ENCODE results near the gene FOXM1. TPM values are rescaled to one million over a fixed set of nuclear protein-coding genes. Genes with fewer than 3 reads are reported as not detected.

FOXM1 gene
- total RNA-seq, 1 experiment from 2014 or later, result 118 TPM

DNA sequence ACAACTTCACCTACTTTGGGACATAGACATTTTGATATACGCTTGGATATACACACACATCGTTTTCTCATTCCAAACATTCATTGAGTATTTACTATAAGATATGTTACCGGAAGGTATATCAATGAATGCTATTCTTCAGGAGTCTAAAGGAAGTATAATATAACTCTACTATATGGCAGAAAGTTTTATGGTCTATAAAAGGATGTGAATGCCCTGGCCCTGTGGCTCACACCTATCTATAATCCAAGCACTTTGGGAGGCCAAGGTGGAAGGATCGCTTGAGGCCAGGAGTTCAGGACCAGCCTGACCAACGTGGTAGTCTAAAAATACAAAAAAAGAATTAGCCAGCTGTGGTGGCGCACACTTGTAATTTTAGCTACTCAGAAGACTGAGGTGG, 47.7 kb downstream of the FOXM1 start:
- CTCF ChIA-PET, result no interaction called here
- Mint-ChIP-seq H3K9me3 (no peaks in the 10 kb centered on the region), H3K4me1 (peaks cover 17% of the 10 kb centered on the region), H3K27ac (no peak overlapping the region), H3K27me3 (ENCODE audit: low read depth) (no peaks in the 10 kb centered on the region; the same call in 1 of the 2 replicates), H3K4me3 (no peak overlapping the region), H3K36me3 (peaks cover 43% of the 10 kb centered on the region)
- POLR2A ChIA-PET, result no interaction called here
- ATAC-seq, result no peak
- no peak for DNase-seq (ENCODE audit: low spot score)
- TF ChIP-seq PRRX2 (CRISPR knock-in tag; IDR thresholded peaks at IDR 0.05), result no peak
- TF ChIP-seq NR3C1 (CRISPR knock-in tag; conservative IDR thresholded peaks at IDR 0.05; ENCODE audit: low read depth), result no peak
- TF ChIP-seq, protein P1, sequence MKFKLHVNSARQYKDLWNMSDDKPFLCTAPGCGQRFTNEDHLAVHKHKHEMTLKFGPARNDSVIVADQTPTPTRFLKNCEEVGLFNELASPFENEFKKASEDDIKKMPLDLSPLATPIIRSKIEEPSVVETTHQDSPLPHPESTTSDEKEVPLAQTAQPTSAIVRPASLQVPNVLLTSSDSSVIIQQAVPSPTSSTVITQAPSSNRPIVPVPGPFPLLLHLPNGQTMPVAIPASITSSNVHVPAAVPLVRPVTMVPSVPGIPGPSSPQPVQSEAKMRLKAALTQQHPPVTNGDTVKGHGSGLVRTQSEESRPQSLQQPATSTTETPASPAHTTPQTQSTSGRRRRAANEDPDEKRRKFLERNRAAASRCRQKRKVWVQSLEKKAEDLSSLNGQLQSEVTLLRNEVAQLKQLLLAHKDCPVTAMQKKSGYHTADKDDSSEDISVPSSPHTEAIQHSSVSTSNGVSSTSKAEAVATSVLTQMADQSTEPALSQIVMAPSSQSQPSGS (CRISPR knock-in tag; IDR thresholded peaks at IDR 0.05; ENCODE audit: borderline replicate concordance, low read depth), result no peak
- no peak for TF ChIP-seq GABPB1 (CRISPR knock-in tag; IDR thresholded peaks at IDR 0.05)
- no peak for TF ChIP-seq FOXP1 (CRISPR knock-in tag; IDR thresholded peaks at IDR 0.05; ENCODE audit: borderline replicate concordance)
- TF ChIP-seq CTCF (IDR thresholded peaks at IDR 0.05), result no peak
- no peak for TF ChIP-seq ZNF263 (CRISPR knock-in tag; IDR thresholded peaks at IDR 0.05; ENCODE audit: low read depth)
- TF ChIP-seq TCF7 (CRISPR knock-in tag; IDR thresholded peaks at IDR 0.05; ENCODE audit: low read depth), result no peak
- TF ChIP-seq, protein P2, sequence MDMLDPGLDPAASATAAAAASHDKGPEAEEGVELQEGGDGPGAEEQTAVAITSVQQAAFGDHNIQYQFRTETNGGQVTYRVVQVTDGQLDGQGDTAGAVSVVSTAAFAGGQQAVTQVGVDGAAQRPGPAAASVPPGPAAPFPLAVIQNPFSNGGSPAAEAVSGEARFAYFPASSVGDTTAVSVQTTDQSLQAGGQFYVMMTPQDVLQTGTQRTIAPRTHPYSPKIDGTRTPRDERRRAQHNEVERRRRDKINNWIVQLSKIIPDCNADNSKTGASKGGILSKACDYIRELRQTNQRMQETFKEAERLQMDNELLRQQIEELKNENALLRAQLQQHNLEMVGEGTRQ (CRISPR knock-in tag; IDR thresholded peaks at IDR 0.05), result no peak
- no peak for TF ChIP-seq TEAD4 (CRISPR knock-in tag; IDR thresholded peaks at IDR 0.05)
- TF ChIP-seq, protein P3, sequence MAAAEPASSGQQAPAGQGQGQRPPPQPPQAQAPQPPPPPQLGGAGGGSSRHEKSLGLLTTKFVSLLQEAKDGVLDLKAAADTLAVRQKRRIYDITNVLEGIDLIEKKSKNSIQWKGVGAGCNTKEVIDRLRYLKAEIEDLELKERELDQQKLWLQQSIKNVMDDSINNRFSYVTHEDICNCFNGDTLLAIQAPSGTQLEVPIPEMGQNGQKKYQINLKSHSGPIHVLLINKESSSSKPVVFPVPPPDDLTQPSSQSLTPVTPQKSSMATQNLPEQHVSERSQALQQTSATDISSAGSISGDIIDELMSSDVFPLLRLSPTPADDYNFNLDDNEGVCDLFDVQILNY (CRISPR knock-in tag; IDR thresholded peaks at IDR 0.05), result no peak

DNA sequence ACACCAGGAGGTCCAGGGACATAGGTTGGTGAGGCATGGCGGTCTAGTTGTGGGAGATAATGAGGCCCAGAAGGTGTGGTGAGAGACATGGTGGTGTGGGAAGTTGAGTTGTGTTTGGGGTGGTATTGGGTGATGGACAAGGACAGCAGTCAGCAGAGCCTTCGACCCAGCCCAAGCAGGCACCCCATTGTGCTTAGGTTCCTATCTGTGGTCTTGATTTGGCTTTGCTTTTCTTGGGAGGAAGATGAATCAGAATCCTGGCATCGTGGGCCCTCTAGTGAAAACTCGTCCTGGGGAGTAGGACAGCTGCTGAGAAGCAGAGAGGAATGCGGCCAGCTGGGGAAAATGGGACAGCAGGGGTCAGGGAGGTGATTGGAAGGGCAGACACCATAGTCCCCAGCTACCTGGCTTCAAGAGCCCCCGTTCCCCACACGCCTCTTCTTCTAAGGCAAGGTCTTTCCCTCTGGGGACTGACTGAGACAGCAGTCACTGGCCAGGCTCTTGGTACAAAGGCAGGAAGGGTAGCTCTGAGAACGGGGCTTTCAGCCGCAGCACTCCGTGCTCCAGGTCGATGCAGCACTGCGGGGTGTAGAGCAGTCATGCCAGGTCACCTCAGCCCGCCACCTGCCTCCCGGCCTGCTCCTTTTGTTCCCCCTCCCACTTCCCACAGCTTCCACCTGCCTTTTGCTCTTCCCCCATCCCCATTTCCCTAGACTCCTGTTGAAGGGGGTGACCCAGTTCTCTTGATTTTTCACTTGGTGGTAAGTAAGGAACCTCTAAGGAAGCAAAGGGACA, 50.1 kb downstream of the FOXM1 start:
- Mint-ChIP-seq H3K27ac (no peak overlapping the region; the same call in 1 of the 2 replicates), H3K4me1 (peaks cover 18% of the 10 kb centered on the region), H3K36me3 (peaks cover 66% of the 10 kb centered on the region), H3K27me3 (ENCODE audit: low read depth) (no peaks in the 10 kb centered on the region), H3K9me3 (no peaks in the 10 kb centered on the region), H3K4me3 (no peak overlapping the region)
- TF ChIP-seq RORB (CRISPR knock-in tag; IDR thresholded peaks at IDR 0.05), result no peak
- no peak for TF ChIP-seq NR2C2 (CRISPR knock-in tag; IDR thresholded peaks at IDR 0.05)
- TF ChIP-seq, protein P4, sequence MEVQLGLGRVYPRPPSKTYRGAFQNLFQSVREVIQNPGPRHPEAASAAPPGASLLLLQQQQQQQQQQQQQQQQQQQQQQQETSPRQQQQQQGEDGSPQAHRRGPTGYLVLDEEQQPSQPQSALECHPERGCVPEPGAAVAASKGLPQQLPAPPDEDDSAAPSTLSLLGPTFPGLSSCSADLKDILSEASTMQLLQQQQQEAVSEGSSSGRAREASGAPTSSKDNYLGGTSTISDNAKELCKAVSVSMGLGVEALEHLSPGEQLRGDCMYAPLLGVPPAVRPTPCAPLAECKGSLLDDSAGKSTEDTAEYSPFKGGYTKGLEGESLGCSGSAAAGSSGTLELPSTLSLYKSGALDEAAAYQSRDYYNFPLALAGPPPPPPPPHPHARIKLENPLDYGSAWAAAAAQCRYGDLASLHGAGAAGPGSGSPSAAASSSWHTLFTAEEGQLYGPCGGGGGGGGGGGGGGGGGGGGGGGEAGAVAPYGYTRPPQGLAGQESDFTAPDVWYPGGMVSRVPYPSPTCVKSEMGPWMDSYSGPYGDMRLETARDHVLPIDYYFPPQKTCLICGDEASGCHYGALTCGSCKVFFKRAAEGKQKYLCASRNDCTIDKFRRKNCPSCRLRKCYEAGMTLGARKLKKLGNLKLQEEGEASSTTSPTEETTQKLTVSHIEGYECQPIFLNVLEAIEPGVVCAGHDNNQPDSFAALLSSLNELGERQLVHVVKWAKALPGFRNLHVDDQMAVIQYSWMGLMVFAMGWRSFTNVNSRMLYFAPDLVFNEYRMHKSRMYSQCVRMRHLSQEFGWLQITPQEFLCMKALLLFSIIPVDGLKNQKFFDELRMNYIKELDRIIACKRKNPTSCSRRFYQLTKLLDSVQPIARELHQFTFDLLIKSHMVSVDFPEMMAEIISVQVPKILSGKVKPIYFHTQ (CRISPR knock-in tag; IDR thresholded peaks at IDR 0.05), result no peak
- no peak for TF ChIP-seq KAT7 (CRISPR knock-in tag; IDR thresholded peaks at IDR 0.05; ENCODE audit: borderline replicate concordance)
- no peak for TF ChIP-seq SP1 (CRISPR knock-in tag; conservative IDR thresholded peaks at IDR 0.05)
- ChIA-PET CTCF (no interaction called here), POLR2A (no interaction called here)
- no peak for DNase-seq (ENCODE audit: low spot score)
- ATAC-seq, result no peak
